Vagina (tissue), 2 donors: ENCODE measurements around the gene PDCD10. TPM values are rescaled to one million over a fixed set of nuclear protein-coding genes. Genes with fewer than 3 reads are reported as not detected.

ENCODE experiments used
- DNase-seq, 2 donors: peaks; one replicate each; pipeline ENCODE4 v3.0.0-alpha.2; 2017; ENCODE audit errors: extremely low spot score in 2 of 2
- H3K27ac ChIP-seq: fragments of 200-600 bp; sonication (generic); one replicate; pipeline ENCODE4 v1.5.1; 2019
- H3K27me3 ChIP-seq: fragments of 200-600 bp; sonication (generic); one replicate; pipeline ENCODE4 v1.5.1; 2019
- H3K36me3 ChIP-seq, 2 donors: fragments of 200-600 bp; sonication (generic); one replicate each; pipeline ENCODE4 v1.5.1; 2017 to 2019
- H3K4me1 ChIP-seq: fragments of 200-600 bp; sonication (generic); one replicate; pipeline ENCODE4 v1.5.1; 2019
- H3K4me3 ChIP-seq, 2 donors: fragments of 200-600 bp; sonication (generic); 1 replicate in 1 of 2; 2 replicates in 1 of 2; pipeline ENCODE4 v1.5.1; 2016 to 2019
- H3K9me3 ChIP-seq: fragments of 200-600 bp; sonication (generic); one replicate; pipeline ENCODE4 v1.5.1; 2019
- POLR2A ChIP-seq, 2 donors: fragments of 450-650 bp; IDR thresholded peaks; one replicate each; pipeline ENCODE4 v1.6.1; 2017; ENCODE audit warnings: antibody characterized with exemption in 2 of 2, mild to moderate bottlenecking in 2 of 2, moderate library complexity in 2 of 2
- POLR2AphosphoS5 ChIP-seq, 2 donors: sonication (generic); formaldehyde crosslinking; IDR thresholded peaks; one replicate each; pipeline ENCODE4 v1.9.0; 2017; ENCODE audit warnings: antibody characterized with exemption in 2 of 2, mild to moderate bottlenecking in 2 of 2, low read depth in 1 of 2; ENCODE audit not compliant: insufficient read depth in 1 of 2
- intact Hi-C: fragments of 100-400 bp; cut with DNase I; formaldehyde crosslinking; loops from one replicate; pipeline ENCODE4 v1.15.1; 2023
- total RNA-seq: library from RNA; depleted of rRNA; stranded (reverse); fragments of >200 nt; gene quantifications from one replicate; pipeline ENCODE4 v1.2.3, GENCODE V29; 2016
- TF ChIP-seq, protein P1 (sequence below), 3 experiments: fragments of 450-650 bp in 2 of 3; fragments of 200-600 bp in 1 of 3; sonication (generic) in 1 of 3; IDR thresholded peaks; one replicate each; pipeline ENCODE4 v1.5.1; 2017 to 2019; ENCODE audit warnings: antibody characterized with exemption in 3 of 3, mild to moderate bottlenecking in 2 of 3, moderate library complexity in 2 of 3

Gene PDCD10
- total RNA-seq: 71.7 TPM

GRCh38 chr3:167734498-167735232 lies at the start of gene PDCD10:
Gene PDCD10 (minus strand): TSS chr3:167734892. CDS start chr3:167720157, 14,735 bp downstream.
- intact Hi-C loops: no loop called here
- no peaks in the 10 kb centered on the region for H3K36me3 ChIP-seq
- peak within 1 kb of the TSS; percentile 68 to 86 for H3K4me3 ChIP-seq
- H3K9me3 ChIP-seq: no peaks in the 10 kb centered on the region
- H3K27me3 ChIP-seq: no peaks in the 10 kb centered on the region
- peak within 1 kb of the TSS; percentile 93 for H3K27ac ChIP-seq
- peaks cover 46% of the 10 kb centered on the region for H3K4me1 ChIP-seq
- peak; percentile 98 to 99 for DNase-seq
- TF ChIP-seq POLR2AphosphoS5 (IDR thresholded peaks at IDR 0.05; ENCODE audit: insufficient read depth in 1 of 2, low read depth in 1 of 2): peak; percentile 87 to 94
- no peak for TF ChIP-seq POLR2A (IDR thresholded peaks at IDR 0.05)
- TF ChIP-seq, protein P1, sequence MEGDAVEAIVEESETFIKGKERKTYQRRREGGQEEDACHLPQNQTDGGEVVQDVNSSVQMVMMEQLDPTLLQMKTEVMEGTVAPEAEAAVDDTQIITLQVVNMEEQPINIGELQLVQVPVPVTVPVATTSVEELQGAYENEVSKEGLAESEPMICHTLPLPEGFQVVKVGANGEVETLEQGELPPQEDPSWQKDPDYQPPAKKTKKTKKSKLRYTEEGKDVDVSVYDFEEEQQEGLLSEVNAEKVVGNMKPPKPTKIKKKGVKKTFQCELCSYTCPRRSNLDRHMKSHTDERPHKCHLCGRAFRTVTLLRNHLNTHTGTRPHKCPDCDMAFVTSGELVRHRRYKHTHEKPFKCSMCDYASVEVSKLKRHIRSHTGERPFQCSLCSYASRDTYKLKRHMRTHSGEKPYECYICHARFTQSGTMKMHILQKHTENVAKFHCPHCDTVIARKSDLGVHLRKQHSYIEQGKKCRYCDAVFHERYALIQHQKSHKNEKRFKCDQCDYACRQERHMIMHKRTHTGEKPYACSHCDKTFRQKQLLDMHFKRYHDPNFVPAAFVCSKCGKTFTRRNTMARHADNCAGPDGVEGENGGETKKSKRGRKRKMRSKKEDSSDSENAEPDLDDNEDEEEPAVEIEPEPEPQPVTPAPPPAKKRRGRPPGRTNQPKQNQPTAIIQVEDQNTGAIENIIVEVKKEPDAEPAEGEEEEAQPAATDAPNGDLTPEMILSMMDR (IDR thresholded peaks at IDR 0.05): no peak

- H3K4me3 ChIP-seq: no peak overlapping the region
- TF ChIP-seq POLR2AphosphoS5 (IDR thresholded peaks at IDR 0.05; ENCODE audit: insufficient read depth in 1 of 2, low read depth in 1 of 2) (no peak), POLR2A (IDR thresholded peaks at IDR 0.05) (no peak)
- TF ChIP-seq, protein P1 (IDR thresholded peaks at IDR 0.05): no peak
- no peak for DNase-seq
Observed at GRCh38 chr3:167783781-167784180, 49.1 kb upstream of the PDCD10 start.

DNA sequence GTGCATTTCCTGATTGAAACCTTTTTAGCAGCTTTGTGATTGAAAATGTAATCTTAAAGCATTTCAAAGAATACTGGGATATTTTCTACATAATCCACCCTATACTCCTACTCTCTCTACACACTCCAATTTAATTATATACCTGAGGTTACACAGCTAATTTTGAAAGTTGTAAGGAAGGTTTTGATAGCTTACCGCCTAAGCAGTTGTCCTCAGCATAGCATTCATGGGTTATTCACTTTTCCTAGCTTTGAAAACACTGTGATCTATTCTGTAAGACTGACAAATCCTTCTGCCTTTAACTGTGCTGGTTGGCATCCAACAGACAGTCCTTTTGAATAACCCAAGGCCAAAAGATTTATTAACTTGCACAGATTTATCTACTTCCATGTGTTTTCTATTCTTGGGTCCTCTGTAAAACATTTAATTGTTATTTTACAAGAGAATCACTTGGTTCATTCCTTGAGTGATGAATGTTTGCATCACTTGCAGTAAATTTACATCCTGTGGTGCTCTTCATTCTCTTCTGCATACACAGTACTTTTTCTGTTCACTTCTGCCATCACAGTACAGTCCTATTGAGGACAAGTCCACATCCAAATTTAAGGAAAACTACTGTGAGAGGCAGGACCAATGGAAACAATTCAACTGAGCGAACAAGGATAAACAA lies 45.7 kb upstream of the PDCD10 start:
- Histone ChIP-seq H3K4me3 (no peak overlapping the region), H3K4me1 (no peaks in the 10 kb centered on the region), H3K9me3 (no peaks in the 10 kb centered on the region), H3K36me3 (no peaks in the 10 kb centered on the region), H3K27me3 (no peaks in the 10 kb centered on the region), H3K27ac (no peak overlapping the region)
- TF ChIP-seq, protein P1 (IDR thresholded peaks at IDR 0.05): no peak
- TF ChIP-seq POLR2A (IDR thresholded peaks at IDR 0.05) (no peak), POLR2AphosphoS5 (IDR thresholded peaks at IDR 0.05; ENCODE audit: insufficient read depth in 1 of 2, low read depth in 1 of 2) (no peak)
- DNase-seq: no peak
- intact Hi-C loops: no loop called here

More at GRCh38 chr3:167783781-167784180, 49.1 kb upstream of the PDCD10 start:
- Histone ChIP-seq H3K9me3 (no peaks in the 10 kb centered on the region), H3K27ac (no peak overlapping the region), H3K36me3 (no peaks in the 10 kb centered on the region), H3K4me1 (no peaks in the 10 kb centered on the region), H3K27me3 (no peaks in the 10 kb centered on the region)
- intact Hi-C loops: no loop called here

DNA sequence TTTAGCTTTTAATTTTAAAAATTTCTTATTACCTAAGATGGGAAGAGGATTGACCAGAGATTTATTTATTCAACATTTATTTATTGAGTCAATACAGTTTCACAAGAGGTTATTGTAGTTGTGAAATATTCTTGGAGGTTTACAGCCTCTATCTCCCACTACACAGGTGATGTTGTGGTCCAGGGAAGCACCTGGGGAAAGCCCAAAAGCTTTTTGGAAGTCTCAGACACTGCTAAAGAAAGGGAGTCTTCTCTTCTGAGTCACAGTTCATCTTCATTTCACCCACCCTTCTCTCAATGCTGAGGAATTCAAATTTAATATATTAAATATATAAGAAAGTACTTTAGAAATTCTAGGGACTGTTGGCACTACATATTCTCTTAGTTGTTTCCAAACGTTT lies 42.7 kb upstream of the PDCD10 start:
- H3K36me3 ChIP-seq: no peaks in the 10 kb centered on the region
- no peaks in the 10 kb centered on the region for H3K27me3 ChIP-seq
- H3K4me1 ChIP-seq: no peaks in the 10 kb centered on the region
- no peak overlapping the region for H3K4me3 ChIP-seq
- no peak for DNase-seq
- no peaks in the 10 kb centered on the region for H3K9me3 ChIP-seq
- intact Hi-C loops: no loop called here
- TF ChIP-seq POLR2A (IDR thresholded peaks at IDR 0.05) (no peak), POLR2AphosphoS5 (IDR thresholded peaks at IDR 0.05; ENCODE audit: insufficient read depth in 1 of 2, low read depth in 1 of 2) (no peak)
- TF ChIP-seq, protein P1 (IDR thresholded peaks at IDR 0.05): no peak
- no peak overlapping the region for H3K27ac ChIP-seq
